CMK (cell line): ENCODE results near the gene TBC1D5.

Experiments
- DNase-seq: peaks from one replicate; pipeline ENCODE4 v3.0.0-alpha.2; 2010; ENCODE audit warnings: low read depth

Gene TBC1D5

DNA sequence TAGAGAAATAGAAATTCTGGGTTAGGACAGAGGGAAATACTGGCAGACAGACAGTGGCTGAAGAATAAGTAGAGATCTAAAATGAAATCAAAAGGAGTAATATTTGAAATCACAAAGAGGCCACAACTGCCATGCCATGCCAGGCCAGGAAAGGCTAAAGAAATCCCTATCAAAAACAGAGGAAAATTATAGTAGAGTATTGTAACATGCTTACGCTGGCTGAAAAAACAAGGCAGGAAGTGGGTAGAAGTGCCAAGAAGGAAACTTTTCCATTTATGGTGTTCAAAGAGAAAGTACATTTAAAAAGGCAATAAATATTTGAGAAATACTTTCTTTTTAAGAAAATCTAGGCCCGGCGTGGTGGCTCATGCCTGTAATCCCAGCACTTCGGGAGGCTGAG, 442.0 kb downstream of the TBC1D5 start:
- DNase-seq = no peak

DNA sequence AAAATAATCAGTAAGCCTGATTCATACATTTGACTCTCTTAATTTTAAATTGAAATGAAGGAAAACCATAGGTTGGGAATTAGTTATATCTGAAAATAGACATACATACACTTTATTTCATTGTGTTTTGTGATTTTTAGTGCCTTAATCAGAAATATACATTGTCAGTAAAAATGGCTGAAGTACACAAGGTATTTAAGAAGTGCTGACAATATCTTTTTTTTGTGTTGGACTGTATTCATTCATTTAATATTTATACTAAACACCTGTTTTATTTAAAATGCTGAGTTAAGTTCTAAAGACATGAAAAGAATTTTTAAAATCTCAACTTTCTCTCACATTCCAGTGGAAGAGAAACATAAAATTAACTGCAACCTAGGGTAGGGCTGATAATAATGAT, 444.4 kb downstream of the TBC1D5 start:
- DNase-seq = no peak

DNA sequence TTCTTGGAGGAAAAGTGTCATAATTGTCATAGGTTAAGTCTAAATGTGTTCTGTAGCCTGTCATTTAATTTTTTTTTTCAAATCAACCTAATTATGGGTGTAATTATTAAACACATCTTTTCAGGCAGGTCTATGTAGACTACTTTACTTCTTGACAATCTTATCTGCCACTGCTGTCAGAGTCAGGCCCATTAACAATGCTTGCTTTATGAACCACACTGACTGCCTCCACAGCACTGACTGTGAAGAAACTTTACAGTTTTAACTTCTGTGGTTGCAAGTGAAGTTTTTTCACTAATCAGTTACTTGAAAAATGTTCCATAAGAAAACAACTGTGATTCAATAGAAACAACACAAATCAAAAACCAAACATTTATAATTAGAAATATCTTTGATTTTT, 449.9 kb downstream of the TBC1D5 start:
- DNase-seq = no peak

DNA sequence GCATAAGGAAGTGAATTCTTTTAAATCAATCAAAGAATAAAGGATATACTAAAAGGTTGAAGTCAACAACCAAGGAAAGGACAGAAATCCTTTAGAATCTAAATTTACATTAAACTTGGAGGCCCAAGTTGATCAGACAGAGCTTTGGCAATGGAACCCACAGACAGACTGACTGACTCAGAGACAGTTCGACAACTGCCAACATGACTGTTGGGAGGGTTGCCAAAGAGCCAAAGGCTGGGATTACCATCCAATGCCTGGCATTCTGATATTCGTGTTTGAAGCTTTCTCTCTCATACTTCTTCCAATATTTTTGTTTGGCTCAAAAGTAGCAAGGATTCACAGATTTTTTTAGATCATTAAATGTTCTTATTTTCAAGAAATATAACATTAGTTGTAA, 451.5 kb downstream of the TBC1D5 start:
- DNase-seq = no peak

DNA sequence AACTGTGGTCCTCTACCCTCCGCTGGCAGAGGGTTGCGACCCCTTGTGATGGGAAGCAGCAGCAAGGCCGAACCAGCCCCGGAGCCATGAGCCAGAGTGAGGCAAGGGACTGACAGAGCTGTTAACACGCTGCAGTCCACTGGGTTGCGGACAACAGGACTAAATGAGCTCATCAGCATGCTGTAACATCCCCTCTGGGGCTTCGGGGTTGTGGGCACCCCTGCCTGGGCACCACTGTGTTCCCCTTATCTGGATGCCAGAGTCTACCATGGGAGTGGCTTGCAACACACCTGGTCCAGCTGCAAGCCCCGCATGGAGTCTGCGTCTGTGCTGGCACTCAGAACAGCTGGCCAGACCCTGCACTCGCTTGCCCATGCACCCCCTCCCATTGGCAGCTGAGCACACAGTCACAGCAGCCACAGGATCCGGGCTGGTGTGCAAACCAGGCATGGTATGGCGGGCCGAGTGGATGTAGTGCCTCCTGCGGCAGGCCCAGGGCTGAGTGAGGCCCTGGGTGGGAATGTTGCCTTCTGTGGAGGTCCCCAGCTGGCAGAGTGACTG, 453.5 kb downstream of the TBC1D5 start:
- no peak for DNase-seq

DNA sequence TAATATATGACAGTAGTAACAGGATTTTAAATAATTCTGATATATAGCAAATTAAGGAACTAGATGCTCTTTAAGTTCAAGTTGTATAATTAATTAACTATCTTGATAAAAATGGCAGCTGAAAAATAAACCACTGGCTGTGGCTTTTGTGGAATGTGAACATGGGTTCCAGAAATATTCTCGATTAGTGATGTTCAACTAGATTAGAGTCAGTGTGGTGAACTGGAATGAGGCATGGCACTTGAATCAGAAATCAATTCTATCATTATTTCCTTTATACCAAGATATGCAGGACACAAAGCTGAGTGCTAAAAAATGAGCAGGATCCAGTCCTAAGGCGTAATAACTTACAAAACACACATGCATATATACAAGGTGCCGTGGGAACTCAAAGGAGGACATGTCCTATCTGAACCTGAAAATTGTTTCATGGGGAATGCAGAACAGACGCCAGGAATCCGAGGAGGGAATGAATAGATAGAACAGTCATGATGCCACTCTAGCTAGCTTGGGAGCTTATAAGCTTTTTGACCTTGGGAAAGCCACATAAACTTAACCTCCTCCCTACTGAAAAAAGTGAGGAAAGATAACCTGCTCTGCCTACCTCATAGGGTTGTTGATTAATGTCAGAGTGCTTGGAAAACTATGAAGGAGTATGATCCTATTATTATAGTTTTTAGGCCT, 455.3 kb downstream of the TBC1D5 start:
- no peak for DNase-seq

DNA sequence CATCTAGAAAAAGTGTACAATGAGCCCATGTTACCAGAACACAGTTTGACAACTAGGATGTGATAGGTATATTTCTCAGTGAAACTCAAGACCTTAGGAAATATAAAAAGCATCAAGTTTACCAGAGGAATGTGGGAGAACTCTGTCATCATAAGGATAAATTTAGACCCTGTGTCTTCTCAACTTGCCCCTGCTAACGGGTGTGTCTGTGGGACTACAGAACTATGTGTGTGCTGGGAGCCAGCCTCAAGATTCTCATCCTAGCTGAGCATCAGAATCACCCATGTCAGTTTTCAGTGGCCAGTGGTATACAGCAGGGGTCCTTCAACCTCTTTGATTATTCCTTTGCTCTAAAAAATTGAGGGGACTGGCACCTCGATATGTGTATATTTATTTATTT, 464.4 kb downstream of the TBC1D5 start:
- DNase-seq = no peak

DNA sequence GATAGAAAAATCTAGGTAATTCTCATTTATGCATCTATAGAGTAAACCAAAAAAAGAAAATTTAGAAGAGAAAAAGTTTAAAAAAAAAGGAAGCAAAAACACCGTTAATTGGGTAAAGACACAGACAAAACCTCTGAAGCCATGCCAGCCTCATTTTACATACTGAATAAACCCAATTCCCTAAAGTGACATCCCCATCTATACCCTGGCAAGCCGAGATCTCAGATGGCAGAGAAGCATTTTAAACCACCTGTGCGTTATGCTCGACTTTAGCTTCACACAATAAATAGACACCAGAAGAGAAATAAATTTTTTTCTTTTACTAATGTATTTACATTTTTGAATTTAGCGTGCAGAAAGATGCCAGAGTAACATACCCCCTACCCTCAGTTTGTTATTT, 475.6 kb downstream of the TBC1D5 start:
- no peak for DNase-seq

DNA sequence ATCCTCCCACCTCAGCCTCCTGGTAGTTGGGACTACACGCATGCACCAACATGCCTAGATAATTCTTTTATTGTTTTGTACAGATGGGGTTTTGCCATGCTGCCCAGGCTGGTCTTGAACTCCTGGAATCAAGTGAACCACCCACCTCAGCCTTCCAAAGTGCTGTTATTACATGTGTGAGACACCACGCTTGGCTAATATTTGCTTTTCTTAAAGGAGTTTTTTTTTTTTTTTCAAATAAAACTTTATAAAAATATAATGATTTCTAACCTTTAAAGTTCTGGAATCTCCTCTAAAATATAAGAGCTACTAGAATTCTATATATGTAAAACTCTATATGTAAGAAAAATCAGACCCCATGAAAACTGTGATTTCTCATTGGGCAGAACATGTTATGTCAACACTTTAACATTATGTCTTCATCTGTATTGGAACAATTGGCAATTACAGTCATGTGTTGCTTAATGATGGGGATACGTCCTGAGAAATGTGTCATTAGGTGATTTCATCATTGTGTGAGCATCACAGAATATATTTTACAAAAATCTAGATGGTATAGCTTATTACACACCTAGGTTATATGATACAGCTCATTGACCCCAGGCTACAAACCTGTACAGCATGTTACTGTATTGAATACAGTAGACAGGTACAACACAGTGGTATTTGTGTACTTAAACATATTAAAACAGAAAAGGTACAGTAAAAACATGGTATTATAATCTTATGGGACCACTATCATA, 480.6 kb downstream of the TBC1D5 start:
- no peak for DNase-seq

DNA sequence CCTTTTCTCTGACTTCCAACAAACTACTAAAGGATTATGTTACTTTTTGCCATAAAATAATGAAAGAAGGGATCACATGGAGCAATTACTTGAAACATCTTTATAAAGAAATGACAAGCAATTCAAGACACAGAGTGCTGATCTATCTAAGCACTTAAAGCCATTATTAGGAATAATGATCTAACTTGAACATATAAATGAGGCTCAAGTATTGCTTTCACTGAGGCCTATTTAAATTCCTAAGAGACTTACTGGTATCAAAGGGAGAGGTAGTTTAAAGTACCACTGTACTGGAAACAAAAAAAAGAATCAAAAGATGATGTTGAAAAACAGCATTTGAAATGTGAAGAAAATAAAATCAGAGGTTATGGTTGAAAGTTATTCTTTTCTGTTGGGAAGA, 482.2 kb downstream of the TBC1D5 start:
- no peak for DNase-seq

DNA sequence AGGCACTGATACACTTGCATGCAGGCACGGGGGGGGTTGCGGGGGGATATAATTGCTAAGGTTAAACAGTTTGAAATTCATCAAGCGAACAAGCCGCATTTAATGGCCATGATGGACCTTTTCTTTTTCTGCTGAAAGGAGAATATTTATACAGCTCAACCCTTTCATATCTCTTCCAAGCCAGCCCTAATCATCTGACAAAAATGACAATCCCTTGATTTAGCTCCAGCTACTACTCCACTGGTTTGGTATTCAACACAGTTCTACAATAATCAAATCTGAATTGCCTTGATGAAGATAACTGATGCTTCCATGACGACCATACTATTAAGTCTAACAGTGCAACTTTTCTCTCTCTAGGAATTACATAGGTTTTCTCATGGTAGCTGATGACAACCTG, 482.7 kb downstream of the TBC1D5 start:
- no peak for DNase-seq

DNA sequence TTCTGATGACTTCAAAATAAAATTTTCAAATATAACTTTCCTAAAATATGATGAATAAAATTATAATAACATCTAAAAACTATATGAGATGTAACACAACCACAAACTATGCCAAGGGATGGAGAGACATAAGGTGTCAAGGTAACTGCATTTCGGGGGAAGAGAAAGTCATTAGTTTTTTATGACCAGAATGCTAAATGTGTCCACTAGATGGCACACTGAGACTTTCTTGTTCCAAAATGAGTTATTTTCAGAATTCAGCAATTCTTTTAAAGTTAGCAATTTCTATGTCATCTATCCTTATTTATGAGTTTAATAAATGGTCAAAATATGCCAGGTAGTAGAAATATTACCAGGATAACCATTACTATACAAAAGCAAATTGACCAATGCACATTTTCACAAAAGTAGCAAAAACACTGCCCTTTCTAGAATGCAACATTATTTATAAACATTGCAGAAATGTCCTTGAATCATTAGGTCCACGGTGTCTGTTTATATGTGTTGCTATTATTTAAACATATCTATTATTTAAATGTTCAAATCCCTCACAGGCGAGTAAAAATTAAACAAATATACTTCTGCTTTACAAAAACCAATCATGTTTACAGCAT, 483.5 kb downstream of the TBC1D5 start:
- no peak for DNase-seq

DNA sequence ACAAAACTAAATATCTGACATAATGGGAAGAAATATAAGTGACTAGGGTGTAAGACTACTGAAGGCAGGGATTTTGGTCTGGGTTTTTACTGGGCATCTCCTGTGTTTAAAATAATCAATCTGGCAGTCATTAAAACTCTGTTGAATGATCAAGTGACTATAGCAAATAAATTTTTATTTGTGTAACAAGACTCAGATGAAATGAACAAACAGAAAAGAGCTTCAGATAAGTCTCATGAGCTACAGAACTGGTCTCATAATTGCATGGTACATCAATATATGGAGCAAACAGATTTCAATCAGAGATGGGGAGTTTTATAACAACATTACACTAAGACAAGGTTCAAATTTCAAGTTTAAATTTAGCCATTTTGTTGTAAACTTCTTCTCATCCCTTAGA, 485.2 kb downstream of the TBC1D5 start:
- no peak for DNase-seq

DNA sequence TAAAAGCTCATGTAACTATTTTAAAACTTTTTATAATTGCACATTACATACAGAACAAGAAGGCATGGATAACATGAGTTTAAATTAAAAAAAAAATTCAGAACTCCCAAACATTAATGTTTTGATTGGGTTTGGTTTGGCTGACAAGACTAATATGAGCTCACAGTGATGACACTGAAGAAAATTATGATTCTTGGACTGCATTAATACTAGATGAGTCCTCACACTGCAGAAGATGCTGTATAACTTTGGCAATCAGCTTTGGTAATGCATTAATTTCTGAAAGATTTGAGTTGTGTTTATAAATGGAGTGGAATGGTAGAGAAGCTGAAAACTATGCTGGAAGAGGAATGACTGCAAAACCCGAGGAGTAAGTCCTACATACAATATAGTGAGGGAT, 498.8 kb downstream of the TBC1D5 start:
- DNase-seq = no peak

DNA sequence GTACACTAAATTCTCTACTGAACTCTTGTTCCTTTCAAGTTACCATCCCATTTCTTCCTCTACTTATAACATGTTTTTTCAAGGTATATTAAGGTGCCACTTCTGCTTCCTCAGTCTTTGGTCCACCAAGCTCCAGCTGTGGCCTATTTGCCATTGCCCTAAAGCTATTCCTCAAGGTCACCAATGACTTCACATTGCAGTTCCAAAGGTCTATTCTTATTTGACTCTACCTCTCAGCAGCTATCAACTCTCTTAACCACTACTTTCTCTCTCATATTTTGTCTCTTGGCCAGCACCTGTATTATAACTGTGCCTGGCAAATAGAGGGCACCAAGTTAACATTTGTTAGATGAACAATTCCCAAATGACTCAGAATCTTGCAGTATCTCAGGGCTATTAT, 503.0 kb downstream of the TBC1D5 start:
- DNase-seq = no peak

DNA sequence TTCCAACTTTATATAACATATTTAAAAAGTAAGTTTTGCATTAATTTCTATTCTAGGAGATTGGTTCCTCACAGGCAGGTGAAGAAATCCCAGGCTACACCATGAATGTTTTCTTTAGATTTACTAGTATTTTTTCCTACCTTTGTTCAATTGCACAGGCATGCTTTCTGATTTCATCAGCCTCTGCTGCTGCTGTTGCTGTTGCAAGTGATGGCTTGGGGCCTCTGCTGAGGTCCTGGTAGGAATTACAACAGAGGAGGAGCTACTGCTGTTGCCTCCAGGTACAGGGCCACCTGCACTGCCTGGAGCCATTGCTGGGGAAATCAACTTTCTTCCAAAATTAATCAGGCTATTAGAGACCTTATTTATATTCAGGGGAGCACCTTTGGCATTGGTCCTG, 504.4 kb downstream of the TBC1D5 start:
- DNase-seq = no peak

DNA sequence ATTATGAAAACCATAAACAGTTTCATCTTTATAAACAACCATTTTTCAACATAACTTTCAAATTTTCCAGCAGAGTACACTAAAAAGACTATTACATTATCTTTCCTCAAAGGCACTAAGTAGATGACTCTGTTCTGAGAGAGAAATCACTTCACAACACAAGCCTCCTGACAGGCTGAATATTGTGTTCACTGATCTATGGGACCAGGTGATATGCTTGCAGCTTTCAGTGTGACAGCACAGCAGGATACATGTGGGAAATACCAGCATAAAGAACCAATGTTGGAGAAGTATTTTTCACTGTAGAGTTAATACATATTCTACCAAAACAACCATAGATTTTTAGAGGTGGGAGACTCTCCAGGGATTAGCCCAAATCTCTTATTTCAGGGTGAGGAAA, 507.1 kb downstream of the TBC1D5 start:
- no peak for DNase-seq

DNA sequence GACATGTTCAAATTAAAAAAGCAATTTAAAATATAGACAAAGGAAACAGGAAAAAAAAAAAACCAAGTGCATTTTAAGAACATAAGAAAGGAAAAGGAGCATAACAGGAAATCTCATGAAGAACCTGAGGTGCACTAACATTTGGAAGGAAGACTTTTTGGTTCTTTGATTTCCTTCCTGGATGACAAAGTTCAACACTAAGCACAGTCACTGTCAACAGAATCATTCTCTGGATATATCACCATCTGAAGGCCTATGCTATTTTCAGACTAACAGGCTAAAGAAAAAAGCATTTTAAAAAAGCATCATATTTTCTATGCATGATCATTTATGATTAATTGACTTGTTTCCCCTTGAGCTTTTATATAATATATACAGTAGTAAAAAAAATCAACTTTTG, 508.0 kb downstream of the TBC1D5 start:
- DNase-seq = no peak

DNA sequence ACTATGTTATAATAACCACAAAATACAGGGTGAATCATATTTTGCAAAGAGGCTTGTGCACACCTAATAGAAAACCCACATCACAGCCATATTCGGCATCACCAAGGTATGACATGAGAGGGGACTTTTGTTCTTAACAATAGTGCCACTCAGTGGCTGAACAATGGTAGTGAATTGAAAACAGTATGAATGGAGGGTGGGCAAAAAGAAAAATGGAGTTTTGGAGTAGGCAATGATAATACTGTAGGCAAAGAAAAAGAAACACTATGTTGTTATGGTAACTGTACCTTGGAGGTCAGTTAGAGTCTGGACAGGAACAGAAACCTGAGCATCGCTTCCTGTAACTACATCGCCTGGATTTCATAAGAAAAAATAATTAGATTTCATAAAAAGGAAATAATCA, 509.0 kb downstream of the TBC1D5 start:
- peak; percentile 3 for DNase-seq

DNA sequence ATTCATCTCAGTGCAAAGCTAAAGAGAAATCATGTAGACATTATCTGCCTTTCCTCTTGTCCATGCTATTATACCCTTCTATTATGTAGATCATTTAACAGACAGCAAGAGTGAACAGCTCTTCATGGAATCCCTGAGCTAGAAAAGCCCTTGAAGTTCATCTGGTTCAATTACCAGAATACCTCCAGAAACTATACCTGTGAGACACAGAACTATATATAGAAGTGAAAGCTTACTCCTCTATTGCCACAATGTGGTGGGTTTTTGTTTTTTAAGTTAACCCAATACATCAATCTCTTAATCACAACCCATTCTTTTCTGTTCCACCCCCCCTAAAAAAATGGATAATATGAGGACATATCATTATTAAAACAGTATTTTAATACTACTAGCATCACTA, 510.0 kb downstream of the TBC1D5 start:
- no peak for DNase-seq

DNA sequence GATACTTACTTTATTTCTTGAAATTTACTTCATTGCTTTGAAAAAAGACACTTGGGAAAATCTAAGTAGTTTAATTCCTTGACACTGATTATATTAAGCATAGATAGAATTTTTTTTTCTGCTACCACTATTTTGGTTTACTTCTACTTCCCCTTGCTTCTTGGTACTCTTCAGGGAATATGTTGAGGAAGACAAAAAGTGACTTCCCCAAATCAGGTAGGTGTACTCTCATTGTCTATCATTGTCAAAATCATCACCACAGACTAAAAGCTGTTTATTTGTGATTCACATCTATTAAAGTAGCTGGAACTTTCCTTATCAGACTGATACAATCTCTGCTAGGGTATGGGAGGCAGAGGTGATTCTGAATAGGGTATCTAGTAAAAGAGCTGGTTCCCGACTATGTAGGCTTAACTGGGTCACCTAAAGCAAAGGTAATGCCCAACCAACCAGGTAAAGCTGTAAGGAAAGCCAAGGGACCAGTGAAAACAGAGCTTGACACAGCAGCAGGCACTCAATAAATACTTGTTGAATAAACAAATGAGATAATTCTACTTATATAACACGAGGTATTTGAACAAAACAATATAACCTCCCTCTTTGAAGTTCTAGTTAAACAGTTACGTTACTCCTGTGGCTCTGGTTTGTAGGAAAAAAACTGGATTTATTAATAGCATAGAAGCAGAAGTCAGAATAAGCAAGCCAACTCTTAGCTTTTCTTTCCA, 510.7 kb downstream of the TBC1D5 start:
- DNase-seq = no peak

DNA sequence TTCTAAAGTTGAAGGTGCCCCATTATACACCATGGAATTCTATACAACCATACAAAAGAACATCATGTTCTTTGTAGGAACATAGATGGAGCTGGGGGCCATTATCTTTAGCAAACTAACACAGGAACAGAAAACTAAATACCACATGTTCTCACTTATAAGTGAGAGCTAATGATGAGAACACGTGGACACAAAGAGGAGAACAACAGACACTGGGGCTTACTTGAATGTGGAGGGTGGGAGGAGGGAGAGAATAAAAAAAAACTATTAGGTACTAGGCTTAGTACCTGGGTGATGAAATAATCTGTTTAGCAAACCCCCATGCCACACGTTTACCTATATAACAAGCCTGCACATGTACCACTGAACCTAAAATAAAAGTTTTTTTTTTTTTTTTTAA, 515.0 kb downstream of the TBC1D5 start:
- no peak for DNase-seq

DNA sequence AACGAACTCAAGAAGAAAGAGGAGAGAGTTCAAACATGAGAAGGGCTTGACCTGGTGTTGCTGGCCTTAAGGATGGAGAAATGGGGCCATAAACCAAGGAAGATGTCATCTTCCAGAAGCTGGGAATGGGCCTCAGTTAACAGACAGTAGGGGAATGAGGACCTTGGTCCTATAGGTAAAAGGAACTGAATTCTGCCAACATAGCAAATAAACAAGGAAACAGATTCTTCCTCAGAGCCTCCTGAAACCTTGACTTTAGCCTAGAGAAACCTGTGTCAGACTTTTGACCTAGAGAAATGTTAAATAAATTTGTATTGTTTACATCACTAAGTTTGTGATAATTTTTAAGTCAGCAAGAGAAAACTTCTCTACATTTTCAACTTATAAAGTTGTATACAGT, 520.9 kb downstream of the TBC1D5 start:
- DNase-seq = no peak
